K562 (cell line): ENCODE data around the gene OR6V1. TPM values are rescaled to one million over a fixed set of nuclear protein-coding genes. Genes with fewer than 3 reads are reported as not detected.
A peak's percentile ranks its signal among the peaks of the same experiment; 100 is the strongest.

Experiments used
- AFF1 ChIP-seq, 2 experiments: fragments of 450-650 bp; IDR thresholded peaks; 2 replicates each; pipeline ENCODE4 v1.6.1; 2018; ENCODE audit warnings: mild to moderate bottlenecking in 2 of 2, low read depth in 1 of 2; ENCODE audit not compliant: partially characterized antibody in 2 of 2
- BHLHE40 ChIP-seq: IDR thresholded peaks from 2 replicates; pipeline ENCODE4 v1.6.1; 2011; ENCODE audit warnings: low read length, improper control_type of control experiment
- CXXC5 ChIP-seq: fragments of 250-450 bp; sonication (Bioruptor Pico); IDR thresholded peaks from 2 replicates; pipeline ENCODE4 v1.8.0; 2022; ENCODE audit warnings: inconsistent platforms, mild to moderate bottlenecking, moderate library complexity
- HDAC3 ChIP-seq: fragments of 450-650 bp; IDR thresholded peaks from 2 replicates; pipeline ENCODE4 v1.6.1; 2018; ENCODE audit warnings: borderline replicate concordance, mild to moderate bottlenecking, moderate library complexity; ENCODE audit not compliant: partially characterized antibody
- IRF2 ChIP-seq: sonication (generic); formaldehyde crosslinking; IDR thresholded peaks from 2 replicates; pipeline ENCODE4 v1.8.1; 2022; ENCODE audit warnings: mild to moderate bottlenecking, missing genetic modification reagents
- KLF16 ChIP-seq: IDR thresholded peaks from 2 replicates; pipeline ENCODE4 v1.6.1; 2016; ENCODE audit warnings: antibody characterized with exemption
- LCOR ChIP-seq: sonication (generic); formaldehyde crosslinking; IDR thresholded peaks from 2 replicates; pipeline ENCODE4 v1.8.0; 2022; ENCODE audit warnings: mild to moderate bottlenecking, missing genetic modification reagents
- MECOM ChIP-seq: fragments of 250-450 bp; sonication (Bioruptor Pico); IDR thresholded peaks from 2 replicates; pipeline ENCODE4 v1.8.0; 2022; ENCODE audit warnings: inconsistent platforms
- NKRF ChIP-seq: fragments of 450-650 bp; IDR thresholded peaks from 2 replicates; pipeline ENCODE4 v1.6.1; 2016; ENCODE audit warnings: borderline replicate concordance
- PATZ1 ChIP-seq: fragments of 250-450 bp; sonication (Bioruptor Pico); IDR thresholded peaks from 2 replicates; pipeline ENCODE4 v1.5.0; 2020; ENCODE audit warnings: mild to moderate bottlenecking, borderline replicate concordance
- PCBP2 ChIP-seq: fragments of 200-400 bp; formaldehyde crosslinking; IDR thresholded peaks from 2 replicates; pipeline ENCODE4 v1.6.1; 2018; ENCODE audit warnings: low read length, low read depth, mild to moderate bottlenecking, moderate library complexity; ENCODE audit not compliant: poor library complexity, severe bottlenecking
- SIX5 ChIP-seq, 2 experiments: IDR thresholded peaks; 2 replicates each; pipeline ENCODE4 v1.6.1; 2011; ENCODE audit warnings: low read length in 2 of 2, borderline replicate concordance in 1 of 2, low read depth in 1 of 2, mild to moderate bottlenecking in 1 of 2, moderate library complexity in 1 of 2; ENCODE audit not compliant: insufficient read depth in 1 of 2
- SMARCC2 ChIP-seq: fragments of 450-650 bp; IDR thresholded peaks from 2 replicates; pipeline ENCODE4 v1.6.1; 2017; ENCODE audit warnings: antibody characterized with exemption, moderate library complexity, mild to moderate bottlenecking, low read depth
- SRSF7 ChIP-seq: fragments of 200-400 bp; formaldehyde crosslinking; optimal IDR thresholded peaks from 2 replicates; pipeline ENCODE3; 2017; ENCODE audit warnings: mild to moderate bottlenecking, low read depth, low read length
- TCF7 ChIP-seq: sonication (generic); IDR thresholded peaks from 2 replicates; pipeline ENCODE4 v1.6.1; 2016; ENCODE audit warnings: antibody characterized with exemption, borderline replicate concordance
- TFAM ChIP-seq: fragments of 250-450 bp; sonication (Bioruptor Pico); conservative IDR thresholded peaks from 2 replicates; pipeline ENCODE4 v1.5.0; 2021; ENCODE audit warnings: mild to moderate bottlenecking, moderate library complexity
- ZFPM2 ChIP-seq: fragments of 250-450 bp; sonication (Bioruptor Pico); IDR thresholded peaks from 2 replicates; pipeline ENCODE4 v1.5.1; 2022; ENCODE audit warnings: mild to moderate bottlenecking
- ZNF134 ChIP-seq: fragments of 250-450 bp; sonication (Bioruptor Pico); conservative IDR thresholded peaks from 2 replicates; pipeline ENCODE4 v1.4.0; 2020
- ZNF263 ChIP-seq: sonication (generic); formaldehyde crosslinking; IDR thresholded peaks from 2 replicates; pipeline ENCODE4 v1.8.0; 2022; ENCODE audit warnings: mild to moderate bottlenecking, missing genetic modification reagents, borderline replicate concordance
- ZNF707 ChIP-seq: fragments of 250-450 bp; sonication (Bioruptor Pico); conservative IDR thresholded peaks from 2 replicates; pipeline ENCODE4 v1.8.0; 2022; ENCODE audit warnings: inconsistent platforms, mild to moderate bottlenecking, moderate library complexity
- polyA plus RNA-seq, 8 experiments: library from polyadenylated mRNA; depleted of rRNA in 4 of 8; stranded (reverse) in 5 of 8; unstranded in 3 of 8; fragments of >200 nt; fragmentation: Nextera tagmentation in 2 of 8; fragmentation: Illumina TruSeq in 1 of 8; extraction: Ambion mirVana in 2 of 8; extraction: Trizol in 1 of 8; gene quantifications; 2 replicates each; pipeline versions ENCODE4 v1.2.1 to v1.2.3, GENCODE V29; 2011 to 2014; ENCODE audit warnings: inconsistent platforms in 1 of 8, missing spikeins in 1 of 8
- total RNA-seq, 7 experiments: library from RNA; depleted of rRNA in 6 of 7; stranded (reverse); fragments of >200 nt in 6 of 7; fragmentation: Illumina TruSeq in 2 of 7; extraction: Trizol in 2 of 7; gene quantifications; 2 replicates each; pipeline versions ENCODE4 v1.2.1 to v1.2.3, GENCODE V29; 2011 to 2021; ENCODE audit warnings: low replicate concordance in 1 of 7

The OR6V1 gene
- total and polyA plus RNA-seq, 9 of the 15 experiments (the other 6 are each of a cell fraction or from before 2014, with no cell fraction given) = not detected

- TF ChIP-seq AFF1 (IDR thresholded peaks at IDR 0.05; ENCODE audit: low read depth in 1 of 2, partially characterized antibody in 2 of 2) = no peak
- TF ChIP-seq PATZ1 (CRISPR knock-in tag) = no peak
- TF ChIP-seq NKRF = no peak
- TF ChIP-seq ZNF134 (CRISPR knock-in tag) = no peak
- no peak for TF ChIP-seq TFAM (CRISPR knock-in tag)
- TF ChIP-seq SIX5 (IDR thresholded peaks at IDR 0.05; ENCODE audit: borderline replicate concordance in 1 of 2, insufficient read depth in 1 of 2, low read depth in 1 of 2, low read length in 2 of 2) = no peak
- TF ChIP-seq KLF16 = peak; percentile 67
- 0 out of 2 replicates have a peak, but pooled peaks have one; percentile 35 for TF ChIP-seq CXXC5
- no peak for TF ChIP-seq SMARCC2
- 0 out of 2 replicates have a peak, but pooled peaks have one; percentile 35 for TF ChIP-seq BHLHE40
- no peak for TF ChIP-seq ZNF707 (CRISPR knock-in tag)
- TF ChIP-seq ZFPM2 = no peak
- no peak for TF ChIP-seq ZNF263 (CRISPR knock-in tag)
- TF ChIP-seq PCBP2 = no peak
- TF ChIP-seq TCF7 = no peak
- no peak for TF ChIP-seq SRSF7
- TF ChIP-seq HDAC3 = no peak
- 0 out of 2 replicates have a peak, but pooled peaks have one; percentile 32 for TF ChIP-seq LCOR (CRISPR knock-in tag)
- TF ChIP-seq MECOM (CRISPR knock-in tag) = no peak
- no peak for TF ChIP-seq IRF2 (CRISPR knock-in tag)
These were observed 43.9 kb upstream of the OR6V1 start (continued) for GRCh38 chr7:143008007-143008901.
